IPS-18c (cell line): Measurements from ENCODE around the gene CAMTA2.
"Not testable (repeated sequence)": the region's sequence is repeated elsewhere in the genome, so short reads cannot be mapped to it uniquely, and the experiment has no call there.

Experiments used
- H3K4me3 ChIP-seq: 2 replicates; pipeline ENCODE4 v1.7.0; 2013; ENCODE audit warnings: low read depth, mild to moderate bottlenecking, low read length, moderate library complexity; ENCODE audit not compliant: insufficient read depth
- H3K9me3 ChIP-seq: one replicate; pipeline ENCODE4 v1.6.1; 2013; ENCODE audit warnings: mild to moderate bottlenecking, low read length, moderate library complexity; ENCODE audit not compliant: control insufficient read depth, insufficient read depth

Gene CAMTA2

GRCh38 chr17:4986951-4987766 is at the start of gene CAMTA2:
TSS of gene CAMTA2 (minus strand) at chr17:4987675. CDS start at chr17:4986222, 1,453 bp downstream.
- peak within 1 kb of the TSS; percentile 70 for H3K4me3 ChIP-seq
- no peaks in the 10 kb centered on the region for H3K9me3 ChIP-seq

GRCh38 chr17:5035315-5035714 is 47.8 kb upstream of the CAMTA2 start, which contains the start of gene SLC52A1:
TSS of gene SLC52A1 (minus strand) at chr17:5035426. CDS start at chr17:5034606, 820 bp downstream.
- Histone ChIP-seq H3K4me3 (peak within 1 kb of the TSS; percentile 44), H3K9me3 (no peaks in the 10 kb centered on the region)

- no peaks in the 10 kb centered on the region for H3K9me3 ChIP-seq
- no peak overlapping the region for H3K4me3 ChIP-seq
These were observed 47.2 kb upstream of the CAMTA2 start for GRCh38 chr17:5034651-5035050.

GRCh38 chr17:5034063-5034462 is 46.6 kb upstream of the CAMTA2 start:
- Histone ChIP-seq H3K4me3 (no peak overlapping the region), H3K9me3 (no peaks in the 10 kb centered on the region)

GRCh38 chr17:5033352-5034015 is 46.0 kb upstream of the CAMTA2 start:
- no peaks in the 10 kb centered on the region for H3K9me3 ChIP-seq
- H3K4me3 ChIP-seq: no peak overlapping the region

- Histone ChIP-seq H3K4me3 (no peak overlapping the region), H3K9me3 (no peaks in the 10 kb centered on the region)
These were observed 45.4 kb upstream of the CAMTA2 start for GRCh38 chr17:5032865-5033264.

- H3K4me3 ChIP-seq: peak overlapping the region; percentile 40
- no peaks in the 10 kb centered on the region for H3K9me3 ChIP-seq
These were observed 44.0 kb upstream of the CAMTA2 start for GRCh38 chr17:5031365-5032082.

- H3K4me3 ChIP-seq, H3K9me3 ChIP-seq: not testable (repeated sequence)
These were observed 42.7 kb upstream of the CAMTA2 start for GRCh38 chr17:5030168-5030567.

GRCh38 chr17:5027916-5028315 is 40.4 kb upstream of the CAMTA2 start:
- H3K9me3 ChIP-seq: no peaks in the 10 kb centered on the region
- no peak overlapping the region for H3K4me3 ChIP-seq

GRCh38 chr17:5027299-5027698 is 39.8 kb upstream of the CAMTA2 start:
- no peak overlapping the region for H3K4me3 ChIP-seq

GRCh38 chr17:5024604-5025003 is 37.1 kb upstream of the CAMTA2 start:
- H3K4me3 ChIP-seq: no peak overlapping the region
- no peaks in the 10 kb centered on the region for H3K9me3 ChIP-seq

More at GRCh38 chr17:5027299-5027698, 39.8 kb upstream of the CAMTA2 start:
- no peaks in the 10 kb centered on the region for H3K9me3 ChIP-seq

- no peaks in the 10 kb centered on the region for H3K9me3 ChIP-seq
These were observed 36.2 kb upstream of the CAMTA2 start for GRCh38 chr17:5023588-5024147.

GRCh38 chr17:5022171-5022711 is 34.8 kb upstream of the CAMTA2 start:
- Histone ChIP-seq H3K4me3 (no peak overlapping the region), H3K9me3 (no peaks in the 10 kb centered on the region)

More at GRCh38 chr17:5023588-5024147, 36.2 kb upstream of the CAMTA2 start:
- H3K4me3 ChIP-seq: no peak overlapping the region

GRCh38 chr17:5020502-5021023 is 33.1 kb upstream of the CAMTA2 start:
- H3K4me3 ChIP-seq: no peak overlapping the region

GRCh38 chr17:5019475-5019956 is 32.0 kb upstream of the CAMTA2 start:
- H3K4me3 ChIP-seq: no peak overlapping the region
- no peaks in the 10 kb centered on the region for H3K9me3 ChIP-seq

More at GRCh38 chr17:5020502-5021023, 33.1 kb upstream of the CAMTA2 start:
- no peaks in the 10 kb centered on the region for H3K9me3 ChIP-seq

GRCh38 chr17:5014357-5014756 is 26.9 kb upstream of the CAMTA2 start:
- no peak overlapping the region for H3K4me3 ChIP-seq
- H3K9me3 ChIP-seq: no peaks in the 10 kb centered on the region

- no peaks in the 10 kb centered on the region for H3K9me3 ChIP-seq
- no peak overlapping the region for H3K4me3 ChIP-seq
These were observed 24.5 kb upstream of the CAMTA2 start for GRCh38 chr17:5011928-5012327.
